ENCODE data around the gene ME3. TPM values are rescaled to one million over a fixed set of nuclear protein-coding genes. Genes with fewer than 3 reads are reported as not detected.

ME3 gene
- total RNA-seq, 1 donor from 2014 or later: 1.3 TPM

- H3K27ac Mint-ChIP-seq: no peak overlapping the region
- no peaks in the 10 kb centered on the region for H3K9me3 Mint-ChIP-seq
- ChIA-PET POLR2A (no interaction called here), CTCF (no interaction called here)
- no peaks in the 10 kb centered on the region for H3K27me3 Mint-ChIP-seq
- H3K4me1 Mint-ChIP-seq: no peaks in the 10 kb centered on the region
- H3K4me3 Mint-ChIP-seq: no peak overlapping the region
- no peaks in the 10 kb centered on the region for H3K36me3 Mint-ChIP-seq (ENCODE audit: low read depth)
- ATAC-seq (ENCODE audit: low read depth) (no peak), DNase-seq (no peak)
- intact Hi-C loops (cut with micrococcal nuclease): no loop called here
- no peak for TF ChIP-seq CTCF (IDR thresholded peaks at IDR 0.05)
Measured at GRCh38 chr11:86398106-86398505, 274.3 kb downstream of the ME3 start.

- intact Hi-C loops (cut with micrococcal nuclease): no loop called here
- DNase-seq (no peak), ATAC-seq (ENCODE audit: low read depth) (no peak)
- TF ChIP-seq CTCF (IDR thresholded peaks at IDR 0.05): no peak
- H3K27me3 Mint-ChIP-seq: no peaks in the 10 kb centered on the region
- POLR2A ChIA-PET: no interaction called here
- CTCF ChIA-PET: no interaction called here
- no peak overlapping the region for H3K4me3 Mint-ChIP-seq
- no peaks in the 10 kb centered on the region for H3K4me1 Mint-ChIP-seq
- H3K9me3 Mint-ChIP-seq: no peaks in the 10 kb centered on the region
- H3K27ac Mint-ChIP-seq: no peak overlapping the region
- H3K36me3 Mint-ChIP-seq (ENCODE audit: low read depth): no peaks in the 10 kb centered on the region
Measured at GRCh38 chr11:86397351-86397750, 275.1 kb downstream of the ME3 start.

- Mint-ChIP-seq H3K9me3 (no peaks in the 10 kb centered on the region), H3K27ac (no peak overlapping the region), H3K36me3 (ENCODE audit: low read depth) (no peaks in the 10 kb centered on the region), H3K4me1 (no peaks in the 10 kb centered on the region), H3K4me3 (no peak overlapping the region), H3K27me3 (no peaks in the 10 kb centered on the region)
- CTCF ChIA-PET: no interaction called here
- POLR2A ChIA-PET: no interaction called here
- no peak for TF ChIP-seq CTCF (IDR thresholded peaks at IDR 0.05)
- intact Hi-C loops (cut with micrococcal nuclease): no loop called here
- no peak for DNase-seq
- ATAC-seq (ENCODE audit: low read depth): no peak
Measured at GRCh38 chr11:86396396-86396795, 276.0 kb downstream of the ME3 start.

- no peak for ATAC-seq (ENCODE audit: low read depth)
- Mint-ChIP-seq H3K4me3 (no peak overlapping the region), H3K36me3 (ENCODE audit: low read depth) (no peaks in the 10 kb centered on the region), H3K27ac (no peak overlapping the region), H3K4me1 (no peaks in the 10 kb centered on the region), H3K9me3 (no peaks in the 10 kb centered on the region), H3K27me3 (no peaks in the 10 kb centered on the region)
- no peak for TF ChIP-seq CTCF (IDR thresholded peaks at IDR 0.05)
- POLR2A ChIA-PET: no interaction called here
- DNase-seq: no peak
- CTCF ChIA-PET: interaction anchor here (0.9 kb wide), 1 partner anchor 540 kb away, joined by 3 read pairs; the partner anchor contains the start of gene CCDC83
- intact Hi-C loops (cut with micrococcal nuclease): no loop called here
Measured at GRCh38 chr11:86395061-86395551, 277.3 kb downstream of the ME3 start.

Other genes starting within 250 kb of the ME3 start
- not detected in 2 replicates for gene PRSS23, start 127.9 kb upstream of the ME3 start, total RNA-seq

Measured in activated B cell treated with CpG ODN at 0.5 μM for 24 hours (primary cell).